ENCODE measurements around the gene LPCAT3.

DNA sequence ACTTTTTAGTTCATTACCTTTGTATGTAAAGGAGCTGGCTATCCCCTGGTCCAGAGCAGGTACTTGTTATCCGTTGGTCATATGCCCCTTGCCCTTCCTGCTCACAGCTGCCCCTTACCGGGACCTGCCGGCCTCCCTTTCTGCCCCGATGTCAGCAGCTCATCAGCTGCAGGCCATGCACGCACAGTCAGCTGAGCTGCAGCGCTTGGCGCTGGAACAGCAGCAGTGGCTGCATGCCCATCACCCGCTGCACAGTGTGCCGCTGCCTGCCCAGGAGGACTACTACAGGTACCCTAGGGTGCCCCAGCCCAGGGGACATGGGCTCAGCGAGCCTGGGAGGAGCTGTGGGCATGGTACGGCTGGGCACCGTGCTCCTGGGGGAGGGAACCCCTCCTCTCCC is 77.0 kb downstream of the LPCAT3 start:
- TF ChIP-seq, protein P1, sequence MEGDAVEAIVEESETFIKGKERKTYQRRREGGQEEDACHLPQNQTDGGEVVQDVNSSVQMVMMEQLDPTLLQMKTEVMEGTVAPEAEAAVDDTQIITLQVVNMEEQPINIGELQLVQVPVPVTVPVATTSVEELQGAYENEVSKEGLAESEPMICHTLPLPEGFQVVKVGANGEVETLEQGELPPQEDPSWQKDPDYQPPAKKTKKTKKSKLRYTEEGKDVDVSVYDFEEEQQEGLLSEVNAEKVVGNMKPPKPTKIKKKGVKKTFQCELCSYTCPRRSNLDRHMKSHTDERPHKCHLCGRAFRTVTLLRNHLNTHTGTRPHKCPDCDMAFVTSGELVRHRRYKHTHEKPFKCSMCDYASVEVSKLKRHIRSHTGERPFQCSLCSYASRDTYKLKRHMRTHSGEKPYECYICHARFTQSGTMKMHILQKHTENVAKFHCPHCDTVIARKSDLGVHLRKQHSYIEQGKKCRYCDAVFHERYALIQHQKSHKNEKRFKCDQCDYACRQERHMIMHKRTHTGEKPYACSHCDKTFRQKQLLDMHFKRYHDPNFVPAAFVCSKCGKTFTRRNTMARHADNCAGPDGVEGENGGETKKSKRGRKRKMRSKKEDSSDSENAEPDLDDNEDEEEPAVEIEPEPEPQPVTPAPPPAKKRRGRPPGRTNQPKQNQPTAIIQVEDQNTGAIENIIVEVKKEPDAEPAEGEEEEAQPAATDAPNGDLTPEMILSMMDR (IDR thresholded peaks at IDR 0.05; ENCODE audit: low read depth, low read length, missing input control): no peak
- TF ChIP-seq, protein P2, sequence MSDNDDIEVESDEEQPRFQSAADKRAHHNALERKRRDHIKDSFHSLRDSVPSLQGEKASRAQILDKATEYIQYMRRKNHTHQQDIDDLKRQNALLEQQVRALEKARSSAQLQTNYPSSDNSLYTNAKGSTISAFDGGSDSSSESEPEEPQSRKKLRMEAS (IDR thresholded peaks at IDR 0.05): no peak
- no peak for TF ChIP-seq TAF1 (conservative IDR thresholded peaks at IDR 0.05)
- no peak for TF ChIP-seq YY1 (IDR thresholded peaks at IDR 0.05)
- TF ChIP-seq HNF4A (conservative IDR thresholded peaks at IDR 0.05): no peak
- TF ChIP-seq, protein P3, sequence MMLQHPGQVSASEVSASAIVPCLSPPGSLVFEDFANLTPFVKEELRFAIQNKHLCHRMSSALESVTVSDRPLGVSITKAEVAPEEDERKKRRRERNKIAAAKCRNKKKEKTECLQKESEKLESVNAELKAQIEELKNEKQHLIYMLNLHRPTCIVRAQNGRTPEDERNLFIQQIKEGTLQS (IDR thresholded peaks at IDR 0.05): no peak
- TF ChIP-seq, protein P4, sequence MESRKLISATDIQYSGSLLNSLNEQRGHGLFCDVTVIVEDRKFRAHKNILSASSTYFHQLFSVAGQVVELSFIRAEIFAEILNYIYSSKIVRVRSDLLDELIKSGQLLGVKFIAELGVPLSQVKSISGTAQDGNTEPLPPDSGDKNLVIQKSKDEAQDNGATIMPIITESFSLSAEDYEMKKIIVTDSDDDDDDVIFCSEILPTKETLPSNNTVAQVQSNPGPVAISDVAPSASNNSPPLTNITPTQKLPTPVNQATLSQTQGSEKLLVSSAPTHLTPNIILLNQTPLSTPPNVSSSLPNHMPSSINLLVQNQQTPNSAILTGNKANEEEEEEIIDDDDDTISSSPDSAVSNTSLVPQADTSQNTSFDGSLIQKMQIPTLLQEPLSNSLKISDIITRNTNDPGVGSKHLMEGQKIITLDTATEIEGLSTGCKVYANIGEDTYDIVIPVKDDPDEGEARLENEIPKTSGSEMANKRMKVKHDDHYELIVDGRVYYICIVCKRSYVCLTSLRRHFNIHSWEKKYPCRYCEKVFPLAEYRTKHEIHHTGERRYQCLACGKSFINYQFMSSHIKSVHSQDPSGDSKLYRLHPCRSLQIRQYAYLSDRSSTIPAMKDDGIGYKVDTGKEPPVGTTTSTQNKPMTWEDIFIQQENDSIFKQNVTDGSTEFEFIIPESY (IDR thresholded peaks at IDR 0.05): no peak
- TF ChIP-seq, protein P5, sequence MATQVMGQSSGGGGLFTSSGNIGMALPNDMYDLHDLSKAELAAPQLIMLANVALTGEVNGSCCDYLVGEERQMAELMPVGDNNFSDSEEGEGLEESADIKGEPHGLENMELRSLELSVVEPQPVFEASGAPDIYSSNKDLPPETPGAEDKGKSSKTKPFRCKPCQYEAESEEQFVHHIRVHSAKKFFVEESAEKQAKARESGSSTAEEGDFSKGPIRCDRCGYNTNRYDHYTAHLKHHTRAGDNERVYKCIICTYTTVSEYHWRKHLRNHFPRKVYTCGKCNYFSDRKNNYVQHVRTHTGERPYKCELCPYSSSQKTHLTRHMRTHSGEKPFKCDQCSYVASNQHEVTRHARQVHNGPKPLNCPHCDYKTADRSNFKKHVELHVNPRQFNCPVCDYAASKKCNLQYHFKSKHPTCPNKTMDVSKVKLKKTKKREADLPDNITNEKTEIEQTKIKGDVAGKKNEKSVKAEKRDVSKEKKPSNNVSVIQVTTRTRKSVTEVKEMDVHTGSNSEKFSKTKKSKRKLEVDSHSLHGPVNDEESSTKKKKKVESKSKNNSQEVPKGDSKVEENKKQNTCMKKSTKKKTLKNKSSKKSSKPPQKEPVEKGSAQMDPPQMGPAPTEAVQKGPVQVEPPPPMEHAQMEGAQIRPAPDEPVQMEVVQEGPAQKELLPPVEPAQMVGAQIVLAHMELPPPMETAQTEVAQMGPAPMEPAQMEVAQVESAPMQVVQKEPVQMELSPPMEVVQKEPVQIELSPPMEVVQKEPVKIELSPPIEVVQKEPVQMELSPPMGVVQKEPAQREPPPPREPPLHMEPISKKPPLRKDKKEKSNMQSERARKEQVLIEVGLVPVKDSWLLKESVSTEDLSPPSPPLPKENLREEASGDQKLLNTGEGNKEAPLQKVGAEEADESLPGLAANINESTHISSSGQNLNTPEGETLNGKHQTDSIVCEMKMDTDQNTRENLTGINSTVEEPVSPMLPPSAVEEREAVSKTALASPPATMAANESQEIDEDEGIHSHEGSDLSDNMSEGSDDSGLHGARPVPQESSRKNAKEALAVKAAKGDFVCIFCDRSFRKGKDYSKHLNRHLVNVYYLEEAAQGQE (IDR thresholded peaks at IDR 0.05): no peak
- TF ChIP-seq NR2F2 (IDR thresholded peaks at IDR 0.05): no peak
- no peak for TF ChIP-seq RAD21 (IDR thresholded peaks at IDR 0.05)
- TF ChIP-seq SP1 (IDR thresholded peaks at IDR 0.05): no peak
- no peak for TF ChIP-seq HNF4G (IDR thresholded peaks at IDR 0.05)

Measured in liver (tissue), 3 donors.